Breast epithelium (tissue), 3 donors: ENCODE data around the gene BATF2.
A peak's percentile ranks its signal among the peaks of the same experiment; 100 is the strongest.

Experiments used
- POLR2A ChIP-seq: fragments of 450-650 bp; IDR thresholded peaks from one replicate; pipeline ENCODE4 v1.6.1; 2016; ENCODE audit warnings: antibody characterized with exemption, mild to moderate bottlenecking, moderate library complexity
- POLR2AphosphoS5 ChIP-seq, 3 donors: sonication (generic); formaldehyde crosslinking; IDR thresholded peaks; one replicate each; pipeline ENCODE4 v1.6.1; 2017; ENCODE audit warnings: antibody characterized with exemption in 3 of 3
- TF ChIP-seq, protein P1 (sequence below), 3 donors: fragments of 450-650 bp; IDR thresholded peaks; one replicate each; pipeline ENCODE4 v1.5.1; 2016 to 2017; ENCODE audit warnings: antibody characterized with exemption in 3 of 3, mild to moderate bottlenecking in 3 of 3, moderate library complexity in 3 of 3

DNA sequence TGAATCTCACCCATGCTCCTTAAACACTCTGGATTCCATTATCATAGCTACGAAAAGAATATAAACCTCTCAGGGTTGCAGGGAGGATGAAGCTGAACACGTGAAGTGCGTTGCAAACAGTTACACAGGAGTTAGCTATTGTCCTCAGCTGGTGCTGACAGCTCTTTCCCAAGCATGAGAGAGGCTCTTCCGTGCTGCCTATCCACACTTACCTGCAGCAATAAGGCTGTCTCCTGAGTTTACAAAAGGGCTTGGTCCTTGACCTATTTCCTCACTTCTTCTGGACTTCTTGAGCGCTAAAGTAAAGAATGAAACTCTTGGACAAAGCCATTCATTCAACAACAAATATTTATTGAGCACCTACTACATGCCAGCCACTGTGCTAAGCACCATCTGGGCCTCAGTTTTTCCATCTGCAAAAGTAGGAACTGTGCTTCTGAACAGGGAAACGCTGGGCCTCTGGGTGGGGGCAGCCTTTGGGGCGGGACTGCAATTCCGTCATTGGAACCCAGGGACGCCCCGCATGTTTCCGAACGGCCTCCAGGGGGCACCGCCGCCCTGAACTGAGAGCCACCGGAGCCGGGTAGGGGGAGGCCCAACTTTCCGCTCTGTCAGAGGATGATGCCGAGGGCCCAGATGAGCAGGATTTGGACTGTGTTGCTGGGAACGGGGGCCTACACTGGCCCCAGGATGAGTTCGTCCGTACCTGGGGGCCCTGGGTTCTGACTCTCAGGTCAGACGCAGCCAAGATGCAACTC, 16.5 kb upstream of the BATF2 start:
- TF ChIP-seq, protein P1, sequence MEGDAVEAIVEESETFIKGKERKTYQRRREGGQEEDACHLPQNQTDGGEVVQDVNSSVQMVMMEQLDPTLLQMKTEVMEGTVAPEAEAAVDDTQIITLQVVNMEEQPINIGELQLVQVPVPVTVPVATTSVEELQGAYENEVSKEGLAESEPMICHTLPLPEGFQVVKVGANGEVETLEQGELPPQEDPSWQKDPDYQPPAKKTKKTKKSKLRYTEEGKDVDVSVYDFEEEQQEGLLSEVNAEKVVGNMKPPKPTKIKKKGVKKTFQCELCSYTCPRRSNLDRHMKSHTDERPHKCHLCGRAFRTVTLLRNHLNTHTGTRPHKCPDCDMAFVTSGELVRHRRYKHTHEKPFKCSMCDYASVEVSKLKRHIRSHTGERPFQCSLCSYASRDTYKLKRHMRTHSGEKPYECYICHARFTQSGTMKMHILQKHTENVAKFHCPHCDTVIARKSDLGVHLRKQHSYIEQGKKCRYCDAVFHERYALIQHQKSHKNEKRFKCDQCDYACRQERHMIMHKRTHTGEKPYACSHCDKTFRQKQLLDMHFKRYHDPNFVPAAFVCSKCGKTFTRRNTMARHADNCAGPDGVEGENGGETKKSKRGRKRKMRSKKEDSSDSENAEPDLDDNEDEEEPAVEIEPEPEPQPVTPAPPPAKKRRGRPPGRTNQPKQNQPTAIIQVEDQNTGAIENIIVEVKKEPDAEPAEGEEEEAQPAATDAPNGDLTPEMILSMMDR (IDR thresholded peaks at IDR 0.05): peak; percentile 79 to 93 (median 88)
- TF ChIP-seq POLR2A (peak; percentile 20), POLR2AphosphoS5 (IDR thresholded peaks at IDR 0.05) (peak in 2 of 3 donors; percentile 28 to 47)
